Bone marrow (tissue), 2 donors: ENCODE results near the gene CDC73.

Source experiments
- DNase-seq, 2 donors: peaks; one replicate each; lab custom pipeline; 2025; lab: John Stamatoyannopoulos, UW

CDC73 gene

GRCh38 chr1:193121616-193122593 lies at the start of gene CDC73:
Gene CDC73 (plus strand): TSS chr1:193122031. CDS start chr1:193122201, 170 bp downstream.
- peak; percentile 91 to 95 for DNase-seq

- DNase-seq = no peak
Measured at GRCh38 chr1:193077991-193078390, 43.8 kb upstream of the CDC73 start.

- no peak for DNase-seq
Measured at GRCh38 chr1:193079187-193079586, 42.6 kb upstream of the CDC73 start.

GRCh38 chr1:193083365-193084088 lies 38.3 kb upstream of the CDC73 start:
- no peak for DNase-seq

GRCh38 chr1:193085263-193085662 lies 36.6 kb upstream of the CDC73 start:
- DNase-seq = no peak

- DNase-seq = no peak
Measured at GRCh38 chr1:193086342-193086741, 35.5 kb upstream of the CDC73 start.

GRCh38 chr1:193087893-193088292 lies 33.9 kb upstream of the CDC73 start:
- no peak for DNase-seq

GRCh38 chr1:193090865-193091264 lies 31.0 kb upstream of the CDC73 start:
- DNase-seq = no peak

- no peak for DNase-seq
Measured at GRCh38 chr1:193094112-193094511, 27.7 kb upstream of the CDC73 start.

GRCh38 chr1:193102662-193103061 lies 19.2 kb upstream of the CDC73 start:
- DNase-seq = no peak

- no peak for DNase-seq
Measured at GRCh38 chr1:193103759-193104501, 17.9 kb upstream of the CDC73 start.

- peak in 1 of 2 donors; percentile 42 for DNase-seq
Measured at GRCh38 chr1:193104502-193104906, 17.3 kb upstream of the CDC73 start.

- peak; percentile 62 to 72 for DNase-seq
Measured at GRCh38 chr1:193104907-193105820, 16.7 kb upstream of the CDC73 start, which contains the start of gene GLRX2. Gene GLRX2 (minus strand): TSS chr1:193105414. CDS start chr1:193105382, 32 bp downstream.

GRCh38 chr1:193105821-193106177 lies 16.0 kb upstream of the CDC73 start:
- DNase-seq = no peak

- DNase-seq = no peak
Measured at GRCh38 chr1:193108471-193108870, 13.4 kb upstream of the CDC73 start.

GRCh38 chr1:193109619-193110018 lies 12.2 kb upstream of the CDC73 start:
- no peak for DNase-seq

- DNase-seq = no peak
Measured at GRCh38 chr1:193110246-193110645, 11.6 kb upstream of the CDC73 start.

GRCh38 chr1:193110864-193111263 lies 11.0 kb upstream of the CDC73 start:
- no peak for DNase-seq

GRCh38 chr1:193111641-193112090 lies 10.2 kb upstream of the CDC73 start:
- no peak for DNase-seq

GRCh38 chr1:193113258-193113991 lies 8.4 kb upstream of the CDC73 start:
- no peak for DNase-seq
